ENCODE results near the gene PLEKHM3.
"Not testable (repeated sequence)": the region's sequence is repeated elsewhere in the genome, so short reads cannot be mapped to it uniquely, and the experiment has no call there.

Gene PLEKHM3

DNA sequence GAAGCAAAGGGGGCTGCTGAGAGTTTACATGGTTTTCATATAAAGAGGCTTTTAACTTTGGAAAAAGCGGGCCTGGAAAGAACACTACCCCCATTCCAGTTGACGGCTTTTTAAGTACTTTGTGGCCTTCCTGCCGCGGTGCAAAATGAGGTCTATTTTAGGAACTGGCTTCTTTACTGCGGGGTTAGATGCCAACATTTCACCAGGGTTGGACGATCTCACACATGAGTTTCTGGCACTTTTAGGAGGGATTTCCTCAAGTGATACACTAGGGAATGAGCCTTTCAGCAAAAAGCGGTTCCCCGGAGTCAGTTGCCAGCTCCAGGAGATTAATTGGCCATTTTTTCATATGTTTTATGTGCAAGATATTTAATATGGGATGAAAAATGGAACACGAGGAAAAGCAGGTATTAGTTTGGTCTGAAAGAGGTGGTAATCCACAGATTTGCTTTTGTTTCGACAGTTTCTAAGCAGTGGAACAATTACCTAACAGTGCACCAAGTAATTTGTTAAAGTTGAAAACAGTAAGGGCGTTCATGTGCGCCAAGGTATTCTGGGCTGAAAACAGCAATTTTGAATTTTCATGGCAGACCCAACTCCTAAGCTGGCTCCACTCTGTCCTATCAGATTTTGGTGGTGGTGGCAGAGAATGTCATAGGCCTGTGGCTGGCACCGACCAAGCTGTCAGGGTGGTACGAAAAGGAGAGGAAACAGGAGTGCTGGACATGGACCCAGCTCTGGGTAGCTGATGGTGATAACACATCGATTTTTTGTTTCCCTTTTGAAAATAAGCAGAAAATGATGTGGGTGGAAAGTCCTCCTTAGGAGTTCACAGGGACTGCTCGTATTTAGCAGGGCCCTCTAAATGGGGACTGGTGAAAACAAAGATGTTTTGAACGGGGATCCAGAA, 200.0 kb downstream of the PLEKHM3 start:
- no peak for DNase-seq (ENCODE audit: low read depth in 2 of 2)

DNA sequence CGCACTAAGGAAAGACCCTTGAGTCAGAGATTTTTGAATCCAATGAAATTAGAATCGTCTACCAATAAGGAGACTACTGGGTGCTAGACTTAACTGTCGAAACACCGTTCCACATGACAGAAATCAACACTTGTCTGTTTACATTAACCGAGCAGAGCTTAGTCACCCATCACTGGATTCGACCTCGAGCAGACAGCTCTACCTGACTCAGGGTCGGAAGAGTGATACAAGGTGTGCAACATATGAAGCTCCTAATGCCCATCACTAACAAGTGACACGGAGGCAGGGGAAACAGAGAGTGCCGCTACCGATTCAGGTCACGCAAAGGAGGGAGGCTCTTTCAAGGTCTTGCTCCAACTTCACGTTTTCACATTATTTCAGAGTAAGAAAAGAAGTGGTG, 201.5 kb downstream of the PLEKHM3 start:
- no peak for DNase-seq (ENCODE audit: low read depth in 2 of 2)

DNA sequence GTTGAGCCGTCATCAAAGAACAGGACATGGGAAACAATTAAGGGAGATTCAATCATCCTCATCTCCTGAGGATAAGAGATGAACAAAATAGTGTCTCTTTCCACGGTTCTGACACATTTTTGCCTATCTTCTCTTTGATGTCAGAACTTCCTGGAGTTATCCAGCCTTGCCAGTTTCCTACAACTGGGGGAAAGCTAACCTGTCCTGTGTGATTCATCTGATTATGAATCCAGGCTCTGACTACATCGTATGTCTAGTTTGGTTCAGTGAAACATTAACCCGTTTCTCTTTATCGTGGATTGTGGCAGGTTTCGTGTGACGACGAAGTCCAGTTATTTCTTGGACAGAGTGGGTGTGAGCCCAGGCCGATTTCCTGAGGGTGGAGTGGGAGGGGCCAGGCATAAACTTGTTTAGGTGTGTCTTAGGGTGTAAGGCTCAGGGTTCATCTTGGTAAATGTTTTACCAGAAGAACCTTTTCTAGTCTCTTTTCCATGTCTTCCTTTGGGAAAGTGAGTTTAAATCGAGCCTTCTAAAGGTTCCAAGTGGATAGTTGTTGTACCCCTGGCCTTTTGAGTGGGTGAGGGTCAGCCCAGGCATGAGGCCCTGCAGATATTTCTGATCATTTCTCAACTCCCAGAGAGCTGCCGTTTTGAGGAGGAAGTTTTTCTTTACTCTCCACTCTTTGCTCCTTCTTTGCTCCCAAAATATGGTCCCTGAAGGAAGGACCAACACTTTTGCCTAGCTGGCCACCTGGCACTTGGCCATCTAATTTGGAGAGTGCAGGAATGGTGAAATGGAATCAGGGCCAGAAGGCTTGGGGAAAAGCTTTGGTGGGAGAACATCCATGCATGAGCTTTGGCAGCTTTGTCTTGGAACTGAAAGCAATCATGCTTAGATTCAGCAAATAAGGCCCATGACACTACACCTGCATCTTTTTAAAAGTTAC, 205.2 kb downstream of the PLEKHM3 start:
- no peak for DNase-seq (ENCODE audit: low read depth in 2 of 2)

DNA sequence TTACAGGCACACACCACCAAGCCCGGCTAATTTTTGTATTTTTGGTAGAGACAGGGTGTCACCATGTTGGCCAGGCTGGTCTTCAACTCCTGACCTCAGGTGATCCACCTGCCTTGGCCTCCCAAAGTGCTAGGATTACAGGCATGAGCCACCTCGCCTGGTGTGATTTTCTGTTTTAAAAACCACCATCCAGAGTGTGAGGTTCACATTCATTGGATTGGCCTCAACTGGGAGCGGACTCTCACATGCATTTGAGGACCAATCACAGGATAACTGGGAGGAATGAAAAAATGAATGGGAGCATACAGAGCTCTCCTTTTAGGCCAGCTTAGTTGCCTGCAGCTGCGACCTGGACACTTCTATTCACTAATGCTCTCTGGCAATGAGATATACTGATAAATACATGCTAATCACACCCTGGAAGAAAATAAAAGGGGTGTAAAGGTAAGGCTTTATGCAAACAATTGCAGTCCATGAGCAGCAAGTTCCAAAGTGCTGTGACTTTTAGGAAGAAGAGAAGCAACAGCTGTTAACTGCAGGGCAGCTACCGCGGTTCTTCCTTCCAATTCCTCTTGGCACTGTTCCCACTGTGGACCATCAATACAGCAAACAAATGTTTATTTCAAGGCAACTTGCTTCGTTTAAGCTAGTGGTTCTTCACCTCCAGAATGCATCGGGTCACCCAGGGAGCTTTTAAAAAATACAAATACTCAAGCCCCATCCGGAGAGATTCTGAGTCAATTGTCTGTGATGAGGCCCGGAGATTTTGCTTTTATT, 206.1 kb downstream of the PLEKHM3 start:
- no peak for DNase-seq (ENCODE audit: low read depth in 2 of 2)

DNA sequence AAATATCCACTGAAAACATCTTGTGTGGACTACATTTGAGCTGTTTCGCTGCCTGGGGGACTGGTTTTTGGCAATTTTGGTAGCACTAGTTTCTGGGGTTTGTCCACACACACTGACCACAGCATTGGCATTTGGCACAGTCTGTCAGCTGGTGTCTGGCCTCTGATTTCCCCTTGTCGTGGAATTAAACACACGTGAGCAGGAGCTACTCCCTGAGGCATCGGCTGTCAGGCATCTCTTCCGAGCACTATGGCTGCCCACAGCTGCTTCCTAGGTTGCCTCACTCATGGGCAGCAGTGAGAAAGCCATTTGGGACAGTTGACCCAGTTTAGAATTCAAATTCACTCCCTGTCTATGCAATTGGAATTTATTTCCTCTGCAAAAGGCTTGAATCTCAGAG, 208.8 kb downstream of the PLEKHM3 start:
- DNase-seq (ENCODE audit: low read depth in 2 of 2) = no peak

DNA sequence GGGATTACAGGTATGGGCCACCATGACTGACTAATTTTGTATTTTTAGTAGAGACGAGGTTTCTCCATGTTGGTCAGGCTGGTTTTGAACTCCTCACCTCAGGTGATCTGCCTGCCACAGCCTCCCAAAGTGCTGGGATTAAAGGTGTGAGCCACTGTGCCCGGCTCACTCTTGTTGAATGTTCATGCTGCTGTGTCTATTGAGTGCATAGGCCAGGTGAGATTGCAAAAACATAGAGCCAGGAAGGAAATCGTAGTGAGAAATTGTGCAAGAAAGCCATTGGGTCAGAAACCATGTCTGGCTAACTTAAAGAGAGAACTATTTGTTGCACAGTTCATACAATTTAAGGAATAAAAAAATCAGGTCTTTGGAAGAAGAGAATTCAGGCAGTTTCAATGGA, 210.1 kb downstream of the PLEKHM3 start:
- DNase-seq (ENCODE audit: low read depth in 2 of 2) = no peak

DNA sequence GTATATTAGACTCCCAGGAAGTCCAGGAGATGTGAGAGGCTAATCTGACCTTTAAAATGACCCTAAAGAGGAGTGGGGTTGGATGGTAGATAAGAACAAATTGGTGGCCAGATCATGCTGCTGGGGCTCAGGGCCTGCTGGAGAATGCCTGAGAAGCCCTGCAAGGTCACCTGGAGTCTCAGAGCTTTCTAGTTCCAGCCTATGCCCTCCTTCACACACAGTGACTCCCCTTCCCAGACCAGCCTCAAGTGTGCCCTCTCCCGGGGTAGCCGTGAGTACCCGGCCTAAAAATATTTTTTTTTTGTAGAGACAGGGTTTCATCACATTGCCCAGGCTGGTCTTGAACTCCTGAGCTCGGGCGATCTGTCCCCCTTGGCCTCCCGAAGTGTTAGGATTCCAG, 211.4 kb downstream of the PLEKHM3 start:
- no peak for DNase-seq (ENCODE audit: low read depth in 2 of 2)

DNA sequence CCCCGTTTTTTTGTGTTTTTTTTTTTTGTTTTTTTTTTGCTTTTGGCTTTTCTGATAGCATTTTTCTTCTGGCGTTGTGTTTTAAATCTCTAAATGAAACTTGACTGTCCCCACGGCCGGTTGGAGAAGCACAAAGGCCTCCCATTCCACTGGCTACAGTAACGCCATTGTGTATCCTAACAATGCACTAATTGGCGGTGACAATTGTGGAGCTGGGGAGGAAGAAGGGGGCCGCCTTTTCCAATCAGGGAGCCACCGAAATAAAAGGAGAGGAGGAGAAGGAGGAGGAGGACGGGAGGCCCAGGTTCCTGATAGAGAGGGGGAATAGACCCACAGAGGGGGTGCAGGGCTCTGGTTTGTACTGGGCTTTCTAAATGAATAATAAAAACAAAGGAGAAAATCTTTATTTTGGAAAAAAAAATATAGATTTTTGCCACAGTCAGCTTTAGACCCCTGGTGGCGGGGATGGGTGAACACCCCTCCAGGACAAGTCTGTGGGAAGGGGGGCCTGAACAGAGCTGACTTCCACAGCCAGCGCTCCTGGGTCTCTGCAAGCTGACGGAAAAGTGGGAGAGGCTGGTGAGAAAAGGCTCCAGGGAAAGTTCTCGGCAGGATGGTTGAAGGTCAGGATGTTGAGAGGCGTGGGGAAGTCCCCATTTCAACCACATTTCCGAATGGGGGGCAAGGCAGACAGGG, 212.0 kb downstream of the PLEKHM3 start:
- DNase-seq (ENCODE audit: low read depth in 2 of 2) = no peak

DNA sequence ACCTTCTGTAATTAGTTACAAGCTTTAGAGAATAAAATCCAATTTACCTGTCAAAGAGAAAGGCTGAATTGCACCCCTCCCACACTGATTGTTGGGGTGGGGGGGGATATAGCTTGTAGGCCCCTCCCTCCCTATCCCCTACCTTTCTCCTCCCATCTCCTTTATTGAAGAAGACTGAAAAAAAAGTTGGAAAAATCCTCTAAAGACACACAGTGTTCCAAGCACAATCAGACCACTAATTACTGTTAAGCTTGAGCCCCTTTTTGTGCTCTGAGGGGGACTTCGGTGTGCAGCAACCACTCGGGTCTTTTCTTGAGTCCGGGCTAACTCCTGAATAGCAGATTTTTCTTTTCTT, 212.6 kb downstream of the PLEKHM3 start:
- no peak for DNase-seq (ENCODE audit: low read depth in 2 of 2)

DNA sequence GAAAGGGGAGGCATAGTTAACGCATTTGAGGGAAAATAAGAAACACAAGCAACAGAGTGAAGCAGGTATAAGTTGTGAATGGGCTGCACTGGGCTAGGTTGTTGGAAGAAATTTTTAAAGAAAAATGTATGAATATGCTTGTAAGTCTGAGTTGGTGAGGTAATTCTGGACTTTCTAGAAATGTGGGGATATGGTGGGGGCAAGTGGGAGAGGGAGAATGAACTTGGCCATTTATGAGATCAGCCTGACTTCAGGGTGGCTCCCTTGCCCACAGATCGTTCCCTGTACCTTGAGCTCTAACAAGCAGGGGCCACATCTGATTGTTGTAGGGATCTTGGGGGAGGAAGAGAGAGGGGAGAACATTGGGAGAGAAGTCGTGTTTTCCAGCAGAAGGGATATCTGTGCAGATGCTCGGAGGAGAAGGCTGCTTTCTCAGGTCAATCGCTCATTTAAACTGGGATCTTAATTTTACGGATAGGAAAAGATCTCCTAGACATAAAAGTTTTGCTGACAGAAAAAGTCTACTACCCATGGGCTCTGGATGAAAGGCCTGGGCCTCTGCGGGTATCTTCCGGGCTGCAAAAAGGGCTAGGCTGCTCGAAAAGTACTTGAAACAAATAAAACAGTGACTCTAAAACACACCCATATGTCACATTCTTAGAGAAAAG, 213.1 kb downstream of the PLEKHM3 start:
- no peak for DNase-seq (ENCODE audit: low read depth in 2 of 2)

DNA sequence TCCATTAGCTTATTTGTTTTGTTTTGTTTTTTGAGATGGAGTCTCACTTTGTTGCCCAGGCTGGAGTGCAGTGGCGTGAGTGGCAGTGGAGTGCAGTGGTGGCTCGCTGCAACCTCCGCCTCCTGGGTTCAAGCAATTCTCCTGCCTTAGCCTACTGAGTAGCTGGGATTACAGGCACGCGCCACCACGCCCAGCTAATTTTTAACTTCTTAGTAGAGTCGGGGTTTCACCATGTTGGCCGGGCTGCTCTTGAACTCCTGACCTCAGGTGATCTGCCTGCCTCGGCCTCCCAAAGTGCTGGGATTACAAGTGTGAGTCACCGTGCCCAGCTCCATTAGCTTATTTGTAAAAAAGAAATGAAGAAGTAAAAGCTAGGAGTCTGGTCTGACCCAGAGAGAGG, 213.7 kb downstream of the PLEKHM3 start:
- not testable (repeated sequence) for DNase-seq (ENCODE audit: low read depth in 2 of 2)

DNA sequence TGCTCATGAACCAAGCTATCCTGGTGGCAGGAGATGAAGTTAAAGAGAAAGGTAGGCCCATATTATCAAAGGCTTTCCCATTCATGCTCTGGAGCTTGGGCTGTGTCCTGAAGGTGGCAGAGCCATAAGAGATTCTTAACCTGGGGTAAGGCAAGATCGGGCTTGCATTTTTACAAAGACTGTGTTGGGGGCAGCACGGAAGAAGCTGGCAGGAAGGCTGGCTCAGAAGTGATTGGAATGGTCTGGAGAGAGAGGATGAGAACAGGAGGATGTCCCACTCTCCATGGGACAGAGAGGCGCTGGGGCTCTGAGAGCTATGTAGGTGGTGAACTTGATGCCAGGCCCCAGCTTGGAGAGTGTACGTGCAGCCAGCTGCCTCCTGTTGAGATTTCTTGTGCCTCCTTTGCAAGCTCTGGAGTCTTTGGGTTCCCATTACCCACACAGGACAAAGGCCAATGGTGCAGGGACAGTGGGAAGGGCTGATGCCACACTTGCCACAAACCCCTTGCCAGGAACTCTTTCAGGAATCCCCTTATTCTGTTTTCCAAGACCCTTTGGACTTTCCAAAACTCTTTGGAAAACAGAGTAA, 215.0 kb downstream of the PLEKHM3 start:
- no peak for DNase-seq (ENCODE audit: low read depth in 2 of 2)

DNA sequence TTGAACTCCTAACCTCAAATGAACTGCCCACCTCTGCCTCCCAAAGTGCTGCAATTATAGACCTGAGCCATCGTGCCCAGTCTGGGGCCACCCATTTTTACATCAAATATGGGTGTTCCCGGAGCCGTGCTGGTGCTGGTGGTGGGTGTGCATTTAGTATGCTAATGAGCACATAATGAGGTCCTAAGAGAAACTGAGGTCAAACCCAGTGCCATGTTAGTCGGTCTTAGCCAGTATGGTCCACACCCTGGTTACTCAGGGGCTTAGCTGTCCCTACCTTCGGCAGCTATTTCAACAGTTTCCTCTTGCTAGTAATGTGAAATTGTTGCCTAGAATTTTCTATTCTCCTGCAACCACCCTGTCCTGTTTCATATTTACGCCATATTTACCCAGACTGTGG, 217.2 kb downstream of the PLEKHM3 start:
- no peak for DNase-seq (ENCODE audit: low read depth in 2 of 2)

DNA sequence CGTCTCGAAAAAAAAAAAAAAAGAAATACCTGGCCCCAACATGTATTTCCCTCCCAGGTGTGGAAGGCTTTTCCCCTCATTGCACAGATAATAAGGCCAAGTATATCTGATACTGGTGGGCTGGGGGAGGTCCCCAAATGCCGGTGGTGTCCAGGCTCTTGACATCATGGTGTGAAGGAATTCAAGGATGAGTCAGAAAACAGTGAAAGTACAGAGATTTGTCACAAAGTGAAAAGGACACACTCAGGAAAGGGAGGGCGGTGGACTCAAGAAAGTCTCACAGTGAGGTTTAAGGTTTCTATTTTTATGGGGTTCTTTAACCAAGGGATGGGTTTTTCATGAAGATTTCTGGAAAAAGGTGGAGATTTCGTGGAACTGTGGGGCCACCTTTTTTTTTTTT, 217.8 kb downstream of the PLEKHM3 start:
- DNase-seq (ENCODE audit: low read depth in 2 of 2) = no peak

DNA sequence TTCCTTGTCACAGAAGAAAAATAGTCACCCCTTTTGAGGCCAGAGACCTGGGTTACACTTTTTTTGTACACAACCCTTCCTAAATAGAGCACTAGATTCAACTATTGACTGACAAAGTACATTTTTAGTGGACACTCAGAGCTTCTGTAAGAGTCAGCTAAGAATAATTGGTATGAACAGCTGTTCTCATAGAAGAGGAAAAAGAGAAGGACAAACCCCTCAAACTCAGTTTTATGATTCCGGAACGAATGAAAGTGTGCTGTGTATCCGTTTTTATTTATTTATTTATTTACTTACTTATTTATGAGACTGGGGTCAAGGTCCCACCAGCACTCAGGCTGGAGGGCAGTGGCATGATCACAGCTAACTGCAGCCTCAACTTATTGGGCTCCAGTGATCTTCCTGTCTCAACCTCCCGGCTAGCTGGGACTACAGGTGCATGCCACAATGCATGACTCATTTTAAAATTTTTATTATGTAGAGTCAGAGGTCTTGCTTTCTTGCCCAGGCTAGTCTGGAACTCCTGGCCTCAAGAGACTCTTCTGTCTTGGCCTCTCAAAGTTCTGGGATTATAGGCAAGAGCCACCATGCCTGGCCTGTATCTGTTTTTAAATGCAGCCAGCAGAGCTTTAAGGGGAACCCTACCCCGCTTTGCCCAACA, 219.6 kb downstream of the PLEKHM3 start:
- DNase-seq (ENCODE audit: low read depth in 2 of 2) = no peak

DNA sequence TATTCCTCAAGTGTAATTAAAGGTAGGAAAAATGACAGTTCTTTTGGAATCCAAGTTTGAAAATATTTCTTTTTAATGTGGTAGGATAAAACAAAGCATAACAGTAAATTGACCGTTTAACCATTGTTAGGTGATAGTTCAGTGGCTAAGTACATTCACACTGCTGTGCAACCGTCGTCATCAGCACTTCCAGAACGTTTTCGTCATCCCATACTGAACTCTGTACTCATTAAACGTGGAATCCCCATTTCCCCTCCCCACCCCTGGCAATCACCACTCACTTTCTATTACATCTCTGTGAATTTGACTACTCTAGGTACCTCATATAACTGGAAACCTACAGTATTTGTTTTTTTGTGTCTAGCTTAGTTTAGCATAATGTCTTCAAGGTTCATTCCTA, 222.7 kb downstream of the PLEKHM3 start:
- DNase-seq (ENCODE audit: low read depth in 2 of 2) = no peak

DNA sequence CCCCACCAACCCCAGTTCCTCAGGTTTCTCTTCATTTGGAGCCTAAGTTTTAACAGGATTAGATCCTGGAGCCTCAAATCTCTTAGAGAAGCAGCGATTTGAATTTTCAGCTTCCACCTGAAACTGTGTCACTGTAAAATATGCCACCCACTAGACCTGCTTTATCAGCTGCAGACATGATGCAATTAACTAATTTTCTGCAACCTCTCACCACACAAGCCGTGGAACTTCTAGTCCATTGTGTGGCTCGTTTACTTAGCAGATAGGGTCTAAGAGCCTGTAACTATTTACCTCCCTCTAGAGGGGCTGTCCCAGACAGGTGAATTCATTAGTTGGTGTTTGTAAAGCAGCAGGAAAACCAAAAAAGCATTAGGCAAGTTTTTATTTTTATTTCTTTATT, 224.1 kb downstream of the PLEKHM3 start:
- DNase-seq (ENCODE audit: low read depth in 2 of 2) = no peak

DNA sequence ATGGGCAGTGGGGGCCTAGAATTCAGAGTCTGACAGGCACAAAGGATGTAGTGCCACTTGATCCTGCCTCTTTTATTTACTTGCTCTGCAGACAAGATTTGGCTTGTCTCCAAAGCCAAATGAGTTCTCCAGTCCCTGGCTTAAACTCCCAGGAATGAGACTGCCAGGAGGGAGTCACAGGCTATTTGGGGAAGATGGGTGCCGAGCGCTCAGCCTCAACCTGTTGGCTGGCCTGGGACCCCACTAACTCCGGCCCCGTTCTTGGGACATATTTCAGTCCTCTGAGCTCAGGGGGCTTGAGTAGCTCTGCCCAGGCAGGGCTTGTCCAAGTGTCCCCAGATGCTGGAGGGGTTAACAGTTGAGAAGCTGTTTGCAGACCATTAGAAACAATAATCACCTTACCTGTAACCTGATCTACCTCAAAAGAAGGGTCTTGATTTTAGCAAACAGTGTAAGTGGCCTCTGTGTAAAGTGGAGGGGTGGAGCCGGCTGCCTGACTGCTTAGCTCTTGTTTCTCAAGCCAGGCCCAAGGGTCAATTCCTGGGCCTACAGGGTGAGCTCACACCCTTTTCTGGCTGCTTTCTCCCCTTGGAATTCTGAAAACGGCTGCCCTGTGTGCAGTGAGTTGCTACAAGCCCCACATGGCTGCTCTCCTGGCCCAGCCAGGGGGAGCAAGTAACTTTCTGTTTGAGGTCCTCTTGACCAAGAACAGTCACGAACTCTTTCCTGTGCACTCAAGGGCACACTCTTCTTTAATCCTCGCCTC, 228.6 kb downstream of the PLEKHM3 start:
- no peak for DNase-seq (ENCODE audit: low read depth in 2 of 2)

DNA sequence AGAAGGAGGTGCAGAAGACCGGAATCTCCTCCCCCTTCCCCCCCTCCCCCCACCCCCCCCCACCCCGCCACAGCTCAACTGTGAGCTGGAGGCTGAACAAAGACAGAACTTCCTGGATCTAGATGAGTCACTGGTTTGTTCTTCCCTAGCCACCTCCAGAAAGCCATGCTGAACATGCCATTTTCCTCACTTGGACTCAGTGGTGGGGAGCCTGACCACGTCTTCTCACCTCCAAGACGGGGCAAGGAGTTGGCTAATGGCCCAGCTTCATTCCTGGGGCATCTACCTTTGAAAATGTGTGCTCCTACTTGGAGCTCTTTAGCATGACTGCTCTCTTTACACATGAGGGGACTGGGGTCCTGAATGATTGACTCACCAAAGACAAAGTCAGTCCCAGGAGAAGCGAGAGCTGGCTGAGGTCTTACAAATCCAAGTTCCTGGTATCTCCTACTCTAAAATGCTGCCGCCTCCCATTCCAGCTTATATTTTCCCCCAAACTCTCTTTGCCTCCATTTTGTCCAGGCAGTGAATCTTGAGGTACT, 233.0 kb downstream of the PLEKHM3 start:
- DNase-seq (ENCODE audit: low read depth in 2 of 2) = no peak
